GM18867 (cell line): ENCODE measurements around the gene KCNQ1.

Experiments used
- ATAC-seq: cut with Tn5 transposase; IDR thresholded peaks from one replicate; pipeline ENCODE4 v1.9.1; 2021; ENCODE audit warnings: mild to moderate bottlenecking, moderate library complexity; ENCODE audit not compliant: unreplicated experiment

Gene KCNQ1

GRCh38 chr11:2798951-2799761, 354.3 kb downstream of the KCNQ1 start:
- no peak for ATAC-seq

DNA sequence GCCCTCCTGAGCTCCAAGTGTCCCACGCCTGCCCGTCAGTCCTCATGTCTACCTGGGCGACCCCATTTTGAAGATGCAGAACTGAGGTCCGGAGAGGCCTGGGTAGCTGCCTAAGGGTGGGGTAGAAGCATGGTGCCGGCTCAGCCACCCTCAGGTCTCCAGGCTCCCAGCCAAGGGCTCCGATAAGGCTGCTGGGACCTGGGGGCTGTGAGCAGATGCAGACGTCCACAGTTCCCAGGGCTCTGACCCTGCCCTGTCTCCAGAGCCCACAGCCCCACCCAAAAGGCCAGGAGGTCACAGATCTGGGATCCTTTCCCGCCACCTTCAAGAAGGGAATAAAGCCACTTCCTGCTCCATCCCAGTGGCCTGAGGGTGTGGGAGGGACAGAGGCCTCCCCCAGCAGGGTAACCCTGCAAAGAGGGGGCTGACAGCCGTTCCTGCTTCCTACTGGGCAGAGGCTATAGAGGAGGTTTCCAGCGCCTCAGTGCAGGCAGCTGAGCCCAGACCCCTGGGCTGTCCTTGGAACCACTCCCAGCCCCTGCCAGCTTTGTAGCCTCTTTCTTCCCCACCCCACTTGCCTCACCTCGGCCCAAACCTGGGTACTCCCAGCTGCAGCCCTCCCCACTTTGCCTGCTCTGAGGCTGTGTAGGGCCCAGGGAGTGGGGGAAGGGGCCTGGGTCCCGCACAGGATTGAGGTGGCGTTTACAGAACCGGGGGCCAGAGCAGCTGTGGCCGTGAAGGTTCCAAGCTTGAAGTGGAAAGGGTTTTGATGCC, 355.3 kb downstream of the KCNQ1 start:
- no peak for ATAC-seq

- ATAC-seq: no peak
Measured at GRCh38 chr11:2800655-2801531, 356.1 kb downstream of the KCNQ1 start.

DNA sequence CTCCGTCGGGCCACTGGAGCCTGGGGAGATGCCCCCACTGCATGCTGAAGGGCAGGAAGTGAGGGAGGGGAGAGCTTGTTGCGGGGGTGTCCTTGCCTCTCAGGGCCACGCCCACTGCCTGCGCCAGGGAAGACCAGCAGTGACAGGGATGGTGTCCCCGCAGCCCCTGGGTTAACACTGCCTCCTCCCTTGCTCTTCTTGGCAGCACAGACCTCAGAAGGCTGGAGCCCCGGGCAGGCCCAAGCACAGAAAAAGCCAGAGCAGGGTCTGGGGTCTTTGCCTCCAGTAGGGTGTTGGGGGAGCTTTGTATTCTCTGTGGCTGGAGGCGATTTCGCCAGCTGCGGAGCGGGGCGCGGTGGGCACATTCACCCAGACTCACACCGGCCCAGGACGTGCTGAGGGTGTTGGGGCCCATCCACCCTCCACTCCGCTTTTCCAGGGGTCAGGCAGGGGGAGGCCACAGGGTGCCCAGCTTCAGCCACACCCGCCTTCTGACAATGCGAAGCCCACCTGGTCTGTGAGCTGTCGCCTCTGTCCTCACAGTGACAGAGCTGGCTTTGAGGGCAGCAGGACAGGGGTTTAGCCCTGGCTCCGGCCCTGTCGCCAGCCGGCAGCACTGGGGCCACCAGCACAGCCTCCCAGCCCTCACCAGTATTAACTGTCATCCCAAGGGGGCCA, 357.0 kb downstream of the KCNQ1 start:
- no peak for ATAC-seq

GRCh38 chr11:2802389-2803185, 357.8 kb downstream of the KCNQ1 start:
- ATAC-seq: no peak

- ATAC-seq: no peak
Measured at GRCh38 chr11:2803186-2804091, 358.6 kb downstream of the KCNQ1 start.

DNA sequence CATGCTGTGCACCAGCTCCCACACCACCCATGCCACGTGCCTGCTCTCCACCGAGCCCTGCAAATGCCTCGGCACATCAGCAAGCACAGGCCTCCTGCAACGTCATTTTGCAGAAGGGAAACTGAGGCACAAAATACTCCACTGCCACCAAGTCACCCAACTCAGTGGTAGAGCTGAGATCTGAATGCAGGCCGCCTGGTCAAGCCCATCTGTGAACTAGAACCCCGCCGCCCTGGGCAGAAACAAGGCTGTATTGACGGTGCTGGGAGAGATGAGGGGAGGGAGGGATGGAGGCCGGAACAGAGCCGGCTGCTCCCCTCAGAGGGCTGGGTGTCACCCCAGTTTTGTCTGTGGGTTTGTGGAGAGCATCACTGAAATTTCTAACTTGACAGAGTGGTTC, 359.4 kb downstream of the KCNQ1 start:
- no peak for ATAC-seq

DNA sequence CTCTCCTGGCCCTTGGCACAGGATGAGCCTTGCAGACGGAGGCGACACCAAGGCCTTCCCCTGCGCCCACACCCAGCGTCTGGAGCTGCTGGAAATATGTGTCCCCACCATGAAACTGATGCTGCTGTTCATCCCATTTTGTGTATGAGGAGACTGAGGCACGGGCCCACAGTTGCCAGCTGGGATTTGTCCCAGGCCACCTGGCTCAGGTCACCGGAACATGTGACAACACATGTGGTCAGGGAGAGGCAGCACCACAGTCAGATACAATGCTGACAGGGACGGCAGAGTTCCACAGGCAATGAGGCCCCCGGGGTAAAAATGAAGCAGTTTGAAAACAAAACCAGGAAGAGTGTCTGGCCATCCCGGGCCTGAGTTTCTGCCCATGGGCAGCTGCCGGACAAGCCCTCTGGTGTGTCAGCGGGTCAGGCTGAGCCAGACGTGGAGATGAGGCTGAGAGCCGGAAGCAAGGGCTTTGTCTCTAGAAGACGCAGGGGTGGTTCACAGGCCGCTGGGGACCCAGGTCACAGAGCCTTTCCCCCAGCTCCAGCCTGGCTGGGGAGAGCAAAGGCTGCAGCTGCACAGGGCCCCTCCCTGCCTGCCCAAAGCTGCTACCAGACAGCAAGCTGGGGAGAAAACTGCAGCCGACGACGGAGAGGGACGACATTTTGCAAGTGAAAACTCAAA, 360.0 kb downstream of the KCNQ1 start:
- no peak for ATAC-seq

- no peak for ATAC-seq
Measured at GRCh38 chr11:2805388-2806056, 360.7 kb downstream of the KCNQ1 start.

DNA sequence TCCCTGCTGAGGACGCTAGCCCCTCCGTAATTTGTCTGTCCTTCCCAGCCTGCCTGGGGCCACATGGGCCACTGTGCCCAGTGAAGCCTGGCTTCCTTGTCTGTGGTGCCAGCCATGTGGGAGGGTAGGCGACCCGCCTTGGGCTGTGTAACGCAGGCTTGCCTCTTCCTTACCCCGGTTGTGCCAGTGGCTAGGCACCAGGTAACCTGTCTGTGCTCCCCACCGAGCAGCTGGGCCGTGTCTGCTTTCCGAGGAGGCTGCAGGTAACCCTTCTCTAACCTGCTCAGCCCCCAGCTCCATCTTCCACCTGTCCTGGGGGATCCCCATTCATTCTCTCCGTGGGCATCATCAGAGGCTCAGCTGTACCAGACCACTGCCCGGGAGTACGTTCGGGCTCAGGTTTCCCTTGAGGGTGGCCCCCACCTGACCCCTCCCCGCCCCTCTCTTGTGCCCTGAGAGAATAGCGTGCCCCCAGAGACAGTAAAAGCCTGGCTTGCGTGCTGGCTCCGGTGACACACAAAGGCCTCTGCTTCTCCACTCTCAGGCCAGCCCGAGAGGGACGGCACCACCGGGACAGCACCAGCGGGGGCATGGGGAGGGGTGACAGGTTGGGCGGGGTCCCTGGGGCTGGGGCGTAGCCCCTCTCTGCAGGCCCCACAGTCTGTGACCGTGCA, 361.7 kb downstream of the KCNQ1 start:
- ATAC-seq: no peak

- no peak for ATAC-seq
Measured at GRCh38 chr11:2807025-2807681, 362.3 kb downstream of the KCNQ1 start.

- ATAC-seq: no peak
Measured at GRCh38 chr11:2807801-2808241, 363.0 kb downstream of the KCNQ1 start.

DNA sequence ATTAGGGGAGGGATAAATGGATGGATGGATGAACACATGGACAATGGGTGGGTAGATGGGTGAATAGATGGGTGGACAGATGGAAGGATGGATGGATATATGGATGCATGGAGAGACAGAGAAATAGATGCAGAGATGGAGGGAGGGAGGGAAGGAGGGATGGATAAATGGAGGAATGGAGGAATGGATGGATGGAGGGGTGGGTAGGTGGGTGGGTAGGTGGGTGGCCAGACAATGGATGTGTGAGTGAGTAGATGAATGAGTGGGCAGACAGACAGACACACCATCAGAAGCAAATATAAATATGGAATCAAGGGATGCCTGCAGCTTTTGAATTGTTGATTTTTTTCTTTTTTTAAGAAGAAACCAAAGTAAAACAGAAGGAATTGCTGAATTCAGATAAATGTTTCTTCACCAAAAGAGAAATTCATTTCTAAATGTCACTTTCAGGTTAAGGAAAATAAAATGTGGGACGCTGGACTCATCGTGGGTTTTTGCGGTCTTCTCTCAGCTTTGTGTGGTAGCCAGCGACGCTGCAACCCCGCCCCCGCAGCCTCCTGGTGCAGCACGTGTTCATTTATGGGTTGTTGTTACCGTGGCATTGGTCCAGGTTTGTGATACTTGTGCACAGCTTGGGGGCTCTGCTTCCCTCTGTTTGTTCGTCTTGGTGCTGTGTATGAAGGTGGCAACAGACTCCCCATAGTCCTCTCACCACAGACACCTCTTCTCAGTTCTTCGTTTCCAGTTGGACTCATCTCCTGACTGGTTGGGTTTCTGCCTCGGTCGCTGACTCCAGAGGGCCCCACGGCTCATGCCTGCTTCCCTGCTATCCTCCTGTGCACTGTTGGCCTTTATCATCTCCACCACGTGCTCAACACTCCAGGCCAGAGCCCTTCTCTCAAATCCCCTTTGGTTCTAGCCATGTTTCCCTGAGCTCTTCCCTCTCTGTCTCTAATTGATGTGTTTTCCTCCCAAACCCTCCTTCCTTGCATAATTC, 364.3 kb downstream of the KCNQ1 start:
- ATAC-seq: no peak

- ATAC-seq: no peak
Measured at GRCh38 chr11:2809854-2810253, 365.0 kb downstream of the KCNQ1 start.

DNA sequence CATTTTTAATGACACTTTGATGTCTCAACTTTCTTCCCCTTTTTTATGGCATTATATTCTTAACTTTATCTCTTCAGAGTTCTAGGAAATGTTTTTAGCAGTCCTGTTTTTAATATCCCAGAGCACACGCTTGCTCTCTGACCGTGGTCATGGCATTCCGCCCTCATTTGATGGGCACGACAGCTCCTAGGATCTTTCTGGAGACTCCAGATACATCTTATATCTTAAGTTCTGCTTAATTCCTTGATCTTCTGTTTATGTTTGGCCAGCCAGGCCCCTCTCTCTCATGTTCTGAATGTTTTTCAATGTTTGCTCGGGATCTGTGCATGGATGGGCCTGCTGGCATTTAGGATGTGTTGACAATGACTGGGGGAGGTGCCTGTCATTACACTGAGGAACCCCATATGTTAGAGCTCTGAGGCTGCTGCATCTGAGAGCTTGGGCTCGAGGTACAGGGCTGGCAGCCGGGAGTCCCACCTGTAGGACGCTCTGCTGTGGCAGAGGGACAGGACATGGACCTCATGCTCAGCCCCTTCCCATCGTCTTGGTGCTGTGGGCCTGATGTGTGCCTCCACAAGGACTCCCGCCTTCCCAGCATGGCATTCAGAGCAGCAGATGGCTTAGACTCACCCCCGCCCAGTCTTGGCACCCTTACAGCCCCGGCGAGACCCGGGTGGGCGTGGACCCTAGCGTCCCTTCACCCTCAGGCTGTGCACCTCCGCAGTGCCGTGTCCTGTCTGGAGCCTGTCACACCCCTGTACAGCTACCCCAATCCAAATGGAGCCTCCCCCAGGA, 365.8 kb downstream of the KCNQ1 start:
- ATAC-seq: no peak
